ENCODE results near the gene RBM15B. TPM values are rescaled to one million over a fixed set of nuclear protein-coding genes. Genes with fewer than 3 reads are reported as not detected.

The RBM15B gene
- polyA plus RNA-seq, 3 donors = 7.1 to 10.3 (median 9.1) TPM

GRCh38 chr3:51378726-51379125 lies 12.4 kb upstream of the RBM15B start:
- no CpG with 5 or more reads among the region's 2 CpGs for WGBS (ENCODE audit: insufficient coverage)
- no peak for DNase-seq
- intact Hi-C loops (cut with micrococcal nuclease) = loop anchor here in 1 of 2 donors (10.0 kb wide), 1 partner anchor 404 kb away; no protein-coding TSS in a partner anchor
- no peak overlapping the region for H3K27ac Mint-ChIP-seq
- H3K36me3 Mint-ChIP-seq = no peaks in the 10 kb centered on the region
- H3K79me2 ChIP-seq (ENCODE audit: insufficient read depth, low read length) = peaks cover 6% of the 10 kb centered on the region
- peaks cover 3 to 11% (median 5%) of the 10 kb centered on the region in 3 donors for H3K27me3 Mint-ChIP-seq (ENCODE audit: low read depth in 3 of 3)
- H3K9me3 Mint-ChIP-seq = no peaks in the 10 kb centered on the region
- H3K9me3 ChIP-seq (replicated peaks in 1 of 2; ENCODE audit: control insufficient read depth in 1 of 2, insufficient read depth in 1 of 2, low read length in 2 of 2) = no peaks in the 10 kb centered on the region
- TF ChIP-seq CTCF (IDR thresholded peaks at IDR 0.05) = no peak
- no peak overlapping the region for H3K4me3 ChIP-seq (replicated peaks in 1 of 3; ENCODE audit: low read depth in 2 of 3, low read length in 3 of 3)
- no peaks in the 10 kb centered on the region for H3K36me3 ChIP-seq (replicated peaks in 1 of 2; ENCODE audit: control insufficient read depth in 1 of 2, insufficient read depth in 2 of 2, low read length in 2 of 2)
- H3K4me1 ChIP-seq (ENCODE audit: control insufficient read depth in 1 of 2, insufficient read depth in 2 of 2, low read length in 2 of 2) = no peaks in the 10 kb centered on the region
- H3K27ac ChIP-seq (ENCODE audit: low read depth in 1 of 2, low read length in 2 of 2) = no peak overlapping the region
- H3K9ac ChIP-seq (ENCODE audit: insufficient read depth, low read length, poor library complexity, severe bottlenecking) = no peak overlapping the region
- no peaks in the 10 kb centered on the region for H4K20me1 ChIP-seq (ENCODE audit: insufficient read depth, low read length)
- no peak overlapping the region for H3K4me2 ChIP-seq (replicated peaks; ENCODE audit: extremely low read depth, low read length, poor library complexity, severe bottlenecking)
- H2AFZ ChIP-seq (ENCODE audit: insufficient read depth, low read depth, low read length, poor library complexity, severe bottlenecking) = peak overlapping the region; percentile 0
- peaks cover 13% of the 10 kb centered on the region for H3K4me1 Mint-ChIP-seq
- H3K4me3 Mint-ChIP-seq = no peak overlapping the region
- no peaks in the 10 kb centered on the region for H3K27me3 ChIP-seq (ENCODE audit: control insufficient read depth in 2 of 2, insufficient read depth in 2 of 2, low read length in 2 of 2)

- no peak overlapping the region for H3K4me3 ChIP-seq (replicated peaks in 1 of 3; ENCODE audit: low read depth in 2 of 3, low read length in 3 of 3)
- H3K27me3 ChIP-seq (ENCODE audit: control insufficient read depth in 2 of 2, insufficient read depth in 2 of 2, low read length in 2 of 2) = no peaks in the 10 kb centered on the region
- Mint-ChIP-seq H3K27ac (peak overlapping the region in 1 of 7 donors; percentile 69), H3K9me3 (no peaks in the 10 kb centered on the region), H3K27me3 (ENCODE audit: low read depth in 3 of 3) (peaks cover 1 to 11% (median 3%) of the 10 kb centered on the region in 3 donors), H3K4me3 (no peak overlapping the region), H3K4me1 (peaks cover 18% of the 10 kb centered on the region), H3K36me3 (no peaks in the 10 kb centered on the region)
- no peak for TF ChIP-seq CTCF (IDR thresholded peaks at IDR 0.05)
- no peaks in the 10 kb centered on the region for H3K9me3 ChIP-seq (replicated peaks in 1 of 2; ENCODE audit: control insufficient read depth in 1 of 2, insufficient read depth in 1 of 2, low read length in 2 of 2)
- peaks cover 12% of the 10 kb centered on the region for H3K79me2 ChIP-seq (ENCODE audit: insufficient read depth, low read length)
- H3K4me1 ChIP-seq (ENCODE audit: control insufficient read depth in 1 of 2, insufficient read depth in 2 of 2, low read length in 2 of 2) = peaks cover 5 to 6% of the 10 kb centered on the region in 2 donors
- no peak overlapping the region for H3K27ac ChIP-seq (ENCODE audit: low read depth in 1 of 2, low read length in 2 of 2)
- no peak overlapping the region for H3K9ac ChIP-seq (ENCODE audit: insufficient read depth, low read length, poor library complexity, severe bottlenecking)
- WGBS (ENCODE audit: insufficient coverage) = 1% methylated on average over 8 of the region's 8 CpGs
- H2AFZ ChIP-seq (ENCODE audit: insufficient read depth, low read depth, low read length, poor library complexity, severe bottlenecking) = peak overlapping the region; percentile 0
- intact Hi-C loops (cut with micrococcal nuclease) = loop anchor here in 1 of 2 donors (10.0 kb wide), 1 partner anchor 404 kb away; no protein-coding TSS in a partner anchor
- no peaks in the 10 kb centered on the region for H4K20me1 ChIP-seq (ENCODE audit: insufficient read depth, low read length)
- no peak overlapping the region for H3K4me2 ChIP-seq (replicated peaks; ENCODE audit: extremely low read depth, low read length, poor library complexity, severe bottlenecking)
- H3K36me3 ChIP-seq (replicated peaks in 1 of 2; ENCODE audit: control insufficient read depth in 1 of 2, insufficient read depth in 2 of 2, low read length in 2 of 2) = no peaks in the 10 kb centered on the region
- DNase-seq = no peak
Measured at GRCh38 chr3:51379301-51379700, 11.8 kb upstream of the RBM15B start.
